ENCODE results near the gene PTCH1. TPM values are rescaled to one million over a fixed set of nuclear protein-coding genes. Genes with fewer than 3 reads are reported as not detected.
A peak's percentile ranks its signal among the peaks of the same experiment; 100 is the strongest.

The PTCH1 gene
- total RNA-seq, 1 donor from 2014 or later = 33.3 TPM

- Histone ChIP-seq H3K27ac (peak overlapping the region; percentile 51), H3K27me3 (ENCODE audit: low read depth) (no peaks in the 10 kb centered on the region), H3K9me3 (no peaks in the 10 kb centered on the region), H3K36me3 (peaks cover 72% of the 10 kb centered on the region), H3K4me1 (peaks cover 20% of the 10 kb centered on the region), H3K4me3 (no peak overlapping the region)
- intact Hi-C loops (cut with DNase I) = no loop called here
- TF ChIP-seq CTCF (IDR thresholded peaks at IDR 0.05) = no peak
- DNase-seq = no peak
- no peak for ATAC-seq
These were observed 55.1 kb downstream of the PTCH1 start for GRCh38 chr9:95461448-95462248.

GRCh38 chr9:95460518-95461164, 56.1 kb downstream of the PTCH1 start:
- peaks cover 72% of the 10 kb centered on the region for H3K36me3 ChIP-seq
- TF ChIP-seq CTCF (IDR thresholded peaks at IDR 0.05) = no peak

GRCh38 chr9:95459851-95460517, 56.8 kb downstream of the PTCH1 start:
- Histone ChIP-seq H3K27ac (no peak overlapping the region), H3K9me3 (no peaks in the 10 kb centered on the region)

More at GRCh38 chr9:95460518-95461164, 56.1 kb downstream of the PTCH1 start:
- intact Hi-C loops (cut with DNase I) = no loop called here
- no peak overlapping the region for H3K4me3 ChIP-seq
- no peaks in the 10 kb centered on the region for H3K9me3 ChIP-seq
- ATAC-seq = no peak
- H3K4me1 ChIP-seq = peaks cover 20% of the 10 kb centered on the region
- H3K27ac ChIP-seq = no peak overlapping the region
- DNase-seq = no peak
- H3K27me3 ChIP-seq (ENCODE audit: low read depth) = no peaks in the 10 kb centered on the region

GRCh38 chr9:95459178-95459577, 57.6 kb downstream of the PTCH1 start:
- no peak overlapping the region for H3K4me3 ChIP-seq
- DNase-seq (no peak), ATAC-seq (no peak)
- H3K9me3 ChIP-seq = no peaks in the 10 kb centered on the region
- peaks cover 71% of the 10 kb centered on the region for H3K36me3 ChIP-seq
- no peak for TF ChIP-seq CTCF (IDR thresholded peaks at IDR 0.05)
- H3K27ac ChIP-seq = no peak overlapping the region
- H3K4me1 ChIP-seq = peaks cover 20% of the 10 kb centered on the region
- intact Hi-C loops (cut with DNase I) = no loop called here
- H3K27me3 ChIP-seq (ENCODE audit: low read depth) = no peaks in the 10 kb centered on the region

More at GRCh38 chr9:95459851-95460517, 56.8 kb downstream of the PTCH1 start:
- Histone ChIP-seq H3K4me1 (peaks cover 20% of the 10 kb centered on the region), H3K36me3 (peaks cover 71% of the 10 kb centered on the region), H3K27me3 (ENCODE audit: low read depth) (no peaks in the 10 kb centered on the region), H3K4me3 (no peak overlapping the region)
- DNase-seq (no peak), ATAC-seq (no peak)
- intact Hi-C loops (cut with DNase I) = no loop called here
- TF ChIP-seq CTCF (IDR thresholded peaks at IDR 0.05) = no peak

GRCh38 chr9:95458666-95459065, 58.1 kb downstream of the PTCH1 start:
- Histone ChIP-seq H3K4me1 (peaks cover 18% of the 10 kb centered on the region), H3K27me3 (ENCODE audit: low read depth) (no peaks in the 10 kb centered on the region), H3K4me3 (no peak overlapping the region), H3K9me3 (no peaks in the 10 kb centered on the region), H3K36me3 (peaks cover 75% of the 10 kb centered on the region), H3K27ac (no peak overlapping the region)
- no peak for ATAC-seq
- DNase-seq = no peak
- intact Hi-C loops (cut with DNase I) = no loop called here
- TF ChIP-seq CTCF (IDR thresholded peaks at IDR 0.05) = no peak
